HG03139 (cell line): Measurements from ENCODE around the gene SMARCC1.

ENCODE experiments used
- ATAC-seq: cut with Tn5 transposase; IDR thresholded peaks from one replicate; pipeline ENCODE4 v1.9.1; 2021; ENCODE audit not compliant: unreplicated experiment

The SMARCC1 gene

GRCh38 chr3:47705391-47705790, 76.3 kb downstream of the SMARCC1 start:
- ATAC-seq: no peak

GRCh38 chr3:47704237-47704612, 77.5 kb downstream of the SMARCC1 start:
- ATAC-seq: no peak

DNA sequence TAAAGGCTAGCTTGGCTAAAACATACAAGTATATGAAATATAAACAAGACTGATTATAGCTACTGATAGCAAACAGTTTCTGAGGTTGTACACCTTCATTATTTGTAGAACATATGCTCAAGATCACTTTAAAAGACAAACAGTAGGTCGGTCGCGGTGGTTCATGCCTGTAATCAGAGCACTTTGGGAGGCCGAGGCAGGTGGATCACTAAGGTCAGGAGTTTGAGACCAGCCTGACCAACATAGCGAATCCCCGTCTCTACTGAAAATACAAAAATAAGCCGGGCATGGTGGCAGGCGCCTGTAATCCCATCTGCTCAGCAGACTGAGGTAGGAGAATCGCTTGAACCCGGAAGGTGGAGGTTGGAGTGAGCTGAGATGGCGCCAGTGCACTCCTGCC, 80.3 kb downstream of the SMARCC1 start:
- no peak for ATAC-seq

DNA sequence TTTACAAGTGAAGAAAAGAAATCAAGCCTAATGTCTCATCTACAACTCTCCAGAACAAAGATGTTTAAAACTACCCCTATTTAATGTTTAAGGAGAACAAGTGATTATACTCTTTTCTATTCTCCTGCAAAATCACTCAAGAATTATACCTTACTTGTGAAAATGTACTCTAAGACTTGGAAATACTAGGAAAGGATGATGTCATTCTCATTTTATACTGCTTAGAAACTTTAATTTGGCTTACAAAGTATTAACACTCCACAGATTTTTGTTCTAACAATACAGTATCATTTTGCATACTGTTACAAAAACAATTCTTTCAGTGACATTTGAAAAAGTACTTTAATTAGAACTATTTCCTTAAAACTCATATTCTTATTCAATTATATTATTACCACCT, 89.5 kb downstream of the SMARCC1 start:
- no peak for ATAC-seq

DNA sequence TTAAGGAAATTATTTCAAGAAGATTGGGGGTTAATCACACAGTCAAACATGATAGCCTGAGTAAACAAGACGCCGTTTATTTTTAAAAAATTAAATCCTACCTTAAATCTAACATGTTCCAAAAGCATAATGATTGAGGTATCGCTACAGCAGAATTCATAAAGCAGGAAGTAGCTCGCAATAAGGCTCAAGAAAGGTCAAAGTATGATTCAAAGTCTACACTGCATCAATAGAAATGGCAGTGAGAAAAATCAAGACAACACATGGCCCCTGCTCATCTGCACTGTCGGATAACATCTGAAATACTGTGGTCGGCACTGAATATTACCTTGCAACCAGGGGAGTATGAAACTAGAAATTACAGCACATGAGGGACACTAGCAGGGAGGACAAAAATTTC, 93.2 kb downstream of the SMARCC1 start:
- no peak for ATAC-seq

DNA sequence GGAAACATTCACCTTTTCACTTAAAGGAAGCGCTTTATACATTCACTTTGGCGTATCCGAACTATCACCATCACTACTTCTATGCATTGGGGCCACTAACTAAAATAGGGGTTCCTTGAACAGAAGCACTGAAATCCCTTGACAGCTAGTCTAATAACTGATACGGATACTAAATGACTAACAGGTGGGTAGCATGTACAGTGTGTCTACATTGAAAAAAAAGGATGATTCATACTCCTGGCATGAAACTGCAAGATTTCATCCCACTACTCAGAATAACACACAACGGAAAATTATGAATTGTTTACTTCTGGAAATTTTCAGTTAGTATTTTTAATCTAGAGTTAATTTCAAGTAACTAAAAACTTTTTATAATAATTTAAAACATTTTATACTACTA, 96.7 kb downstream of the SMARCC1 start:
- no peak for ATAC-seq

DNA sequence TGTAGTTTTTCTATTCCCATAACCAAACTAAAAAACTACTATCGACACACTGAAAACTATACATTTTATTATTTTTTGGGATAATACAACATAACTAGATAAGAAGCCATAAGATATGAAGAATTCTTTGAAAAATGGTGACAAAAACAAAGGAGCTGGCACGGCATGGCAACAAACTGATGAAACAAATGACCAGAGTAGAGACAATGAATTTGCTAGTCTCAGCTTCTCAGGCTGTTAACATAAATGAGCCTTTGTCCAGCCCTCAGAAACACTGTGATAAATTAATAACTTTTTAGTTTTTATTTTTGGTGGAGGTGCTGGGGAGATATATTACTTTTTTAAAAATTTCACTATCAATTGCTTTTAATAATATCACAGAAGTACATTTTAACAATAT, 100.7 kb downstream of the SMARCC1 start:
- ATAC-seq: no peak

DNA sequence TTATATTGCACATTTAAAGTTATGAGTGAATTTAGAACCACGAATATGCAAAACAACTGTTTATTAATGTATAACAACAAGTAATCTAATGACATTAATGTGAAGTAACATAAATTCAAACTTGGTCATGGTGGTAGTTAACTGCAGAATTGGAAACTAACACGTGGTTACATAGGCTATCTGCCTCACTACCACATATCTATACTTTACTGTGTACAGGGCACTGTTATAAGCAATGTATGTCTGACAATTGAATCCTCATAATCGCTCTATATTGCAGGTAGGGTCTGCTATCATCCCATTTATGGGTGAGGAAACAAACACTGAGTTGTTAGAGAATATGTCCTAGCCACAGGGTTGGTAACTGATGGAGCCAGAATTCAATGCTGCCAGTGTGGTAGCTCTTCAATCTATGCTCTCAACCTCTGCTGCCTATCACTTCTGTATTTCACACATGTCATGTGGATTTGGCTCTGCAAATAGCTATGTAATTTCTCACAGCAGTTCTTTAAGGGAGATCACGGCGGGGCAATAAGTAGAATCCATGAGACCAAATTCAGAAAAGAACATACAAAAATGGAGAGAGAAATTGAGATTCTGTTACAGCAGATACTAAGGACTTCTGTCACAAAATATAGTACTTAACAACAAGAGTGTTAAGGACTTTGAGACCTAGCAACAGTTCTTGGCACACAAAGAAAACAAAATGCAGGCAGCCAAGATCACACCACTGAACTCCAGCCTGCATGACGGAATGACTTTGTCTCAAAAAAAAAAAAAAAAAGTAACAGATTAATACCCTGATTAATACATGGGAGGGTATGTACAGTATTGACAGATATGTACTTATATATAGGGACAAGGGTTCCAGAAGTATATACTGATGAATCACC, 103.0 kb downstream of the SMARCC1 start:
- ATAC-seq: no peak

- no peak for ATAC-seq
Measured at GRCh38 chr3:47669026-47669749, 112.5 kb downstream of the SMARCC1 start.

DNA sequence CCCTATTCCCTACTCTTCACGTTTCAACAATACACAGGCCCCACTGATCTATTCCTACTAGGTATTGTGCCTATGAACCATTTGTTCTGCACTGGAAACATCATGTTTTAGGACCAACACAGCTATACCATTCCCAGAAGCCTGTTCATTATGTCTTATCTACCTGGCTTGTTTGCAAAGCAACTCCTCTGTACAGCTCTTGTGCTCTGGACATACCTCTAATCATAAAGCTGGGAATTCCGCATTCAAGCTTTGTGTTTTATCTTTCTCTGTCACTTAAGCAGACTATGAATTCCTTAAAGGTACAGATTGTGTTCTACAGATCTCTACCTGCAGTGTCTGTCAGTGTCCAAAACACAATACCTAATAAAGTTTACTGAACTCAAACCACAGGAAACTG, 115.6 kb downstream of the SMARCC1 start:
- ATAC-seq: no peak

GRCh38 chr3:47664519-47664918, 117.2 kb downstream of the SMARCC1 start:
- no peak for ATAC-seq

GRCh38 chr3:47663630-47664240, 118.0 kb downstream of the SMARCC1 start:
- no peak for ATAC-seq

GRCh38 chr3:47661121-47661752, 120.5 kb downstream of the SMARCC1 start:
- ATAC-seq: no peak

DNA sequence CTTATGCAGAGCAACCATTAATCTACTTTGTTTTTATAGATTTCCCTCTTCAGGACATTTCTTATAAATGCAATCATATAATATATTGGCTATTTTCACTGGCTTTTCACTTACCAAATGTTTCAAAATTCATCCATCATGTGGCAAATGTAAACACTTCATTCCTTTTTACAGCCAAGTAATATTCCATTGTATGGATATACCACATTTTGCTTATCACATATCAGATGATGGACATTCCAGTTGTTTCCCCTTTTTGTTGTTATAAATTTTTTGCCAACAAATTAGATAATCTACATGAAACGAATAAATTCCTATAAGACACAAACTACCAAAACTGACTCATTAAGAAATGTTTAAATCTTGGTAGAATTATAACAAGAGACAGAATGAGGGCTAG, 123.2 kb downstream of the SMARCC1 start:
- no peak for ATAC-seq

DNA sequence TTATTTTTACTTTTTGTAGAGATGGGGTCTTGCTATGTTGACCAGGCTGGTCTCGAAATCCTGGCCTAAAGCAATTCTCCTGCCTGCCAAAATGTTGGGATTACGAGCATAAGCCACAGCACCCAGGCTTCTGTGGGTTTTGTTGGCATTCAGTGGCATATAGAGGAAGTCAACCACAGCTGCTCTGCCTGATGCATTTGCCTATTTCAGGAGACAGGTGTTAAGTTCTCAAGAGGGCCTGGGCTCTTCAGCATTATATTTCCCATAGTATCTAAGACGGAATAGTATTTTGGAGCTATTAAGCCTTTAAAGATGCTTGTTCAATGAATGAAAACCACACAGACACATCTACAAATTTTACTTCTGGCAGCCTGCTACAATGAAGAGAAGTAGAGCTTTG, 129.6 kb downstream of the SMARCC1 start:
- no peak for ATAC-seq

DNA sequence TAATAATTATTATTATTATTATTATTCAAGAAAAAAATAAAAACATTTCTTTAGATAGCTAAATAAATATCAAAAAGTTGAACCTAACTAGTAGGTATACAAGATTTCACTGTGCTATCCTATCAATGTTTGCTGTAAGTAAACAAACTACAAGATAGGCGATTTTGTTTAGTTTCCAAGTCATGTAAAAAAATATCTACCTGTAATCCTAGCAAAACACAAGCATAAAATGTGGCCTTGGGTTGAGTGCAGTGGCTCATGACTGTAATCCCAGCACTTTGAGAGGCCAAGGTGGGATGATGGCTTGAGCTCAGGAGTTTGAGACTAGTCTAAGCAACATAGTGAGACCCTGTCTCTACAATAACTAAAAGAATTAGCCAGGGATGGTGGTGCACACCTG, 131.4 kb downstream of the SMARCC1 start:
- no peak for ATAC-seq

GRCh38 chr3:47647550-47647949, 134.1 kb downstream of the SMARCC1 start:
- no peak for ATAC-seq

DNA sequence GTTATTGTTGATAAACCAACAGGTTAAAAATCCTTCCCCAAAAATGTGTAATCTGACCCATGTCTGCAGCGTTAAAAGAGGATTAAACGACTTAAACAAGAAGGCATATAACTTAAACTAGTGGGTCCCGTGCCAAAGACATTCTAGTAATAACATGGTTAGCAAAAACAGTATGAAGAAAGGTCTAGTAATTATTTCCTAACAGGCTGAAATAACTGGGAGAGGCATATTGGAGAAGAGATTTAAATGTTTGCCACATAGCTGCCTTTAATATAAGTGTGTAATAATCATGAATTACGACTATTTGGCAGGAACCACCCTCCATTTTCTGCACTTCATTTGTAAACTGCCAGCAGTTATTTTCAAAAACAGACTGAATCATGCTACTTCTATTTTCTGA, 135.3 kb downstream of the SMARCC1 start:
- no peak for ATAC-seq

DNA sequence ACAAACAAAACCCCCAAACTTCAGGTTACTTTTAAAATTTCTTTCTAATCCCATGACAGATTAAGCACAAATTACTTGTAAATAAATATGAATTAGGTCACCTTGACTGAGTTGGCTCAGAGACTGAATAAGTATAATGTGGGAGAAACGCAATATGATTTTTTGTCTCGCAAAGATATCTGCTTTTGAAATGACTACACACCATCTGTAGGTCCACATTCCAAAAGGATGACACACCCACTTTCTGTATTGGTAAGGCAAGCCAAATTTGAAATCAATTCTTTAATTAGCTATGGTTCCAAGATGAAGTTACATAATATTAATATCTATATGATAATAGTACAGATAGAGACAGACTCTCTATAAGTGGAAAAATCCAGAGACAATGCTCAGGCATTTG, 136.1 kb downstream of the SMARCC1 start:
- no peak for ATAC-seq

GRCh38 chr3:47643092-47643491, 138.6 kb downstream of the SMARCC1 start:
- ATAC-seq: no peak

DNA sequence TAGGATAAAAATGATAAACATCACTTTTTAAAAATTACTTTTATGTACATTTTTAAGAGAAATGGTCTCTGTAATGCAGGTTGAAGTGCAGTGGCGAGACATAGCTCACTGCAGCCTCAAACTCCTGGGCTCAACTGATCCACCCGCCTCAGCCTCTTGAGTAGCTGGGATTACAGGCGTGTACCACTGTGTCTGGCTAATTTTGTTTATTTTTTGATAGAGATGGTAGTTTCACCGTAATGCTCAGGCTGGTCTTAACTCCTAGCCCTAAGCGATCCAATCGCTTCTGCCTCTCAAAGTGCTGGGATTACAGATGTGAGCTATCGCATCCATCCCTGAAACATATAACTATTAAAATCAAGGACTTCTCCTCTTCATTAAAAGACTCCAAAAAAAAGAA, 140.0 kb downstream of the SMARCC1 start:
- no peak for ATAC-seq

- no peak for ATAC-seq
Measured at GRCh38 chr3:47636921-47637320, 144.8 kb downstream of the SMARCC1 start.
